GM10847 (cell line): Measurements from ENCODE around the gene PDGFD.

Experiments used
- POLR2A ChIP-seq: IDR thresholded peaks from 2 replicates; pipeline ENCODE4 v1.6.1; 2011; ENCODE audit not compliant: insufficient read length; ENCODE audit errors: extremely low read depth

The PDGFD gene

DNA sequence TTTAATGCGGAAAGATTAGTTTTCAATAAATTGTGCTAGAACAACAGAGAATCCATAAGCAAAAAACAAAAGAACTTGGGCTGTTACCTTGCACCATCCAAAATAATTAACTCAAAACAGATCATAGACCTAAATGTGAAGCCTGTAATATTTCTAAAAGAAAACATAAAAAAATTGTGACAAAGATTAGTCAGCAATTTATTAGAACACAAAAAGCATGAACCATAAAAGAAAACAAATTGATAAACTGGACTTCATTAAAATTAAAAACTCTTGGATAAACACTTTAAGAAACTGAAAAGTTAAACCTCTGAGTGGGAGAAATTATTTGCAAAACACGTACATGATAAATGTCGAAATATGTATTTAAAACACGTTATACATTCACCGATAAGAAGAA is 106.0 kb downstream of the PDGFD start:
- no peak for TF ChIP-seq POLR2A

DNA sequence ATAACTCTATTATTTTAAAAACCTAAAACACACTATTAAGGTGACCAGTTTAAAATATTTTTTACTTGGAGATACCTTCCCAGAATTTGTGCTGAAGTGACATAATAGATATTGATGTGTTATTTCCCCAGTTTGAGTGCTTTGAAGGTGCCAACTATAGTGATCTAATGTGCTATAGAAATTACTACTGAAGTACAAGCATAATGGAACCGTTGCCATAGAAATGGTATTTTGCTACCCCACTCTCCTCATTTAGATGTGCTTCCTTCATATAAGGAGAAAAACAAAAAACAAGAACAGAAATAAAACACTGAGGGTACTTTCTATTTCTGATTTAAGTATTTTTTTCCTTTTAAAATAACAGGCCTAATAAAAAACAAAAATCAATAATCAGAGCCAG is 108.4 kb downstream of the PDGFD start:
- TF ChIP-seq POLR2A = no peak

DNA sequence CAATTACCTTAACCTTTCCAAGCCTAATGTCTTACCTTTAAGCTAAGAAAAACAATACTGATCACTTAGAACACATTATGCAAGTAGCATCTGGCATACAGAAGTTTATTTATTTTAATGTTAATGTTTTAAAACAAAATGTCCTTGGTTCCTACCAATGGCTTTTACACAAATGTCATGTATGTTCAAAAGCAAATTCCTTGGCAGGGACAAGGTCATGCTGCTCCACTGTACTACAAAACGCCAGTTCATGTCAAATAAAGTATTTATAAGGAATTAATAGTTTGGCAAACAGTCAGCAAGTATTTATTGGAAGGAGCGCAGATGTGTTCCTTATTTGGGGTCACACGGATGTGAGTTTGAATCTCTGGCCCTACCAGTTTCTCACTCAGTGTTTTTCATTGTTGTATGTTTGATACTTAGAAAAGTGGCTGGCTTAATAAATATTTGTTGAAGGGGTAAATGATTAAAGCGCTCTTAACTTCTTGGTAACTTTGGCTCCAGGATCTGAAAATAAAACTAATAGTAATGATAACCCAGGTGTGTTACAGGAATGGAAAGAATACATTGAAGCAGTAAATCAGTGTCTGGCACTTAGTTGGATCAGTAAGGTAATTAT is 108.9 kb downstream of the PDGFD start:
- no peak for TF ChIP-seq POLR2A

DNA sequence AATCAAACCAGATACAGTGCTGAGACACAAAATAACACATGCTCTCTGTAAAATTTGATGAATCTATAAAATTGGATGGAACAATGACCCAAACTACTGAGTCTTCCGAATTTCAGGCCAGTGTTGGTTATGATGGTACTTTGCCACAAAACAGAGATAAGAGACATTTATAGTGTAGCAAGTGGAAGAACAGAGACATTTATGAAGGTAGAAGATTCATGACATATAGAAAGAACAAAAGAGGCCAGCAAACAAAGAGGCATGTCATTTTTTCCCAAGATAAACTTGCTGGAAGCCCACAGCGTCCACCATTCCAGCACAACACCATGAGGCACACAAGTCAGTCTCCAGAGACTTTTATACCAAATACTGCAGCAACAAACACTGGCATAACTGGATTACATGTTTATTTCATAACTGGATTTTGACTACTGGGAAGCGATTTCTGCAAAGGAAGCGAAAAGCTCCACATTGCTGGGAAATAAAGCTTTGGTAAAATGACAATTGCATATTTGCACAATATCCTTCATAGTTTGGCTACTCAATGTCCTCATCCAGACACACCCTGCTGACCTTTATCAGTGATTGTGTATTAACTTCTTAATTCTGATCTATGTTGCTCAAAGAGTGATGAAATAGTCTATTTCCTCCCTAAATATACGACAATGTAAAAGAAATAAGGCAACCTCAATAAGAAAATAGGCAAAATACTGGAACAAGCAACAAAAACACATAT is 110.0 kb downstream of the PDGFD start:
- TF ChIP-seq POLR2A = no peak

DNA sequence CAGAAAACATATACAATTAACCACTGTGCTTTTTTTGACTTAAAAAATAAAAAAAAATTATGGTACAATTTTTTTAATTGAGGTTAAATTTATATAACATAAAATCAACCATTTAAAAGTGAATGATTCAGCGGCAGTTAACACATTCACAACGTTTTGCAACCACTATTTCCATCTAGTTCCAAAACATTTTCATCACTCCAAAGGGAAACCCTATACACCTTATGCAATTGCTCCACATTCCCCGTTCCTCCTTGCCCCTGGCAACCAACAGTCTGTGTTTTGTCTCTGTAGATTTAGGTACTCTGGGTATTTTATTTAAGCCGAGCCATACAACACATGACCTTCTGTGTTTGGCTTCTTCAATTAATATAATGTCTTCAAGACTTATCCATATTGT is 112.2 kb downstream of the PDGFD start:
- TF ChIP-seq POLR2A = no peak

DNA sequence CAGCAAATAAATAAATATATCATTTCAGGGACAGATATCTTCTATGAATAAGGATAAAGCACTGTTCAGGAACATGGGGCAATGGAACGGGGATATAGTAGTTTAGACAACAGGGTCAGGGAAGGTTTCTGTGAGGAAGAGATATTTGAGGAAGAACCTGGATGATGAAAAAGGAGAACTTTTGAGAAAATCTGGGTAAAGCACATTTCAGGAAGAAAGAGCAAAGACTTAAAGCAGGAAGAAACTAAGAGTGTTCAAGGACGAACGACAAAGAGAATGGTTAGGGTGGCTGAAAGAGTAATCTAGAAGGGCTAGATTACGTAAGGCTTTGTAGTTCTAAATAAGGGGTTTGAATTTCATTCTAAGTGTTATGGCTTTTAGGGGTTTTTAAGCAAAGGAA is 114.8 kb downstream of the PDGFD start:
- no peak for TF ChIP-seq POLR2A

DNA sequence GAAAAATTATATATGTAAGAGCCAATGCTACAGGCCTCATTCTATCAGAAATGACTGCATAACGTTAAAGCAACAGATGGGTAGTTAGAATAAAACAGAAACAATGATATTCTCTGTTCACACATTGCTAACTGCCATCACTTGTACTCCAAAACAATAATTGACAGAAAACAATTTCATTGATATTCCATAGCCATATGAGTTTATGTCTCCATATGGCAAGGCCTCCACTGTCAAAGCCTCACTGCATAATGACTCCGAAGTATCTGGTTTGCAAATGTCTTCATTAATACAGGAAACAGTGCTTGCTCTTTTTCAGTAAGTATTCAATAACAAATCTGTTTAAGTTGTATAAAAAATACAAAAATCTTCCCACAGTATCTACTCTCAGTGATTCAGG is 117.6 kb downstream of the PDGFD start:
- no peak for TF ChIP-seq POLR2A

DNA sequence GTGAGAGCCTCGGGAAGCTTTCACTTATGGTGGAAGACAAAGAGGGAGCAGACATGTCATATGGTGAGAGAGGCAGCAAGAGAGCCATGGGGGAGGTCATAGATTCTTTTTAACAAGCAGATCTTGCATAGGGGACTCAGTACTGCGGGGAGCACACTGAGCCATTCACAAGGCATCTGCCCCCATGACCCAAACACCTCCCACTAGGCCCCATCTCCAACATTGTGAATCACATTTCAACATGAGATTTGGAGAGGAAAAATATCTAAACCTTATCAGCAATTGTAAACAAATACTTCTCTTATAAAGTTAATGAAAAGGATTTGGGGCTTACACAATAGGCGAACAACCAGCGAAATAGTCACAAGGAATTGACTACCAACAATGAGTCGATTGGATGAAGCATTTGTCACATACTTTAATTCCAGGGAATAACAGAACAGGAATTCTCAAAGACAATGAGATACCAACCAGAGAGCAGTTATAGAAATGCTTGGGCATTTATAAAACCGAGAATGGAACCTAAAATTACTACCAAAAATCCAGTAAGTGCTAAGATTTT is 120.2 kb downstream of the PDGFD start:
- TF ChIP-seq POLR2A = no peak

DNA sequence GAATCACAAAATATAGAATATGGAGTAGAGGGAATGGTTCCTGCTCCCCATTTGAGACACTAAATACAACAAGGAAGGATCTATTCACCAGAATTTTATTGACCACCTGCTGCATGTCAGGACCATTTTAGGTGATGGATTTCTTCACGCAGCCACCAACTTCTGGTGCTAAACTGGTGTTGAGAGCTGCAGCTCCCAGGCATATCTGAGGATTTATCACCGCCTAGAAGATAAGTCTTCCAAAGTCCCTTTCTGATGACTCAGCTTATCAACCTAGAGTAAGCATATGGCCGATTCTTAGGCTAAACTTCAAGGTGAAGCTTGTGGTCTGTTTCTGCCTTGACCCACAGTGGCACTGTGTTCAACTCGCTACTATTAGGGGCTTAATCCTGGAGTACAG is 120.8 kb downstream of the PDGFD start:
- no peak for TF ChIP-seq POLR2A

DNA sequence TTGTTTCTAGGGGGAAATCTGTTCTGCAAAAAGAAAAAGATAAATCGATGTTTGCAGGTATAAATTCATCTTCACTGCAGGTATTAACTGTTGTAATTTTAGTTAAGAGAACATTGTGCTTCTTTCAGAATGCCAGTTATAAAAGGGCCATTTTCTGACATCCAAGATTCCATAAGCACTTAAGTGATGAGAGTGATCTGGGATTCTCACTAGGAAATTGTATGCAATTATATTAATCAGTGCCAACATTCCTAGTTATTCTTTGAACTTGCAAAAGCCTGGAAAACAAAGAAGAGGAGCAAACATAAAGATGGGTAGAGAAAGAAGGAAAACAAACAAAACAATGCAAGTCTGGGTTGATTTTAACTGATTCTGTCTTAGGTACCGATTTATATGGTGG is 122.2 kb downstream of the PDGFD start:
- no peak for TF ChIP-seq POLR2A

DNA sequence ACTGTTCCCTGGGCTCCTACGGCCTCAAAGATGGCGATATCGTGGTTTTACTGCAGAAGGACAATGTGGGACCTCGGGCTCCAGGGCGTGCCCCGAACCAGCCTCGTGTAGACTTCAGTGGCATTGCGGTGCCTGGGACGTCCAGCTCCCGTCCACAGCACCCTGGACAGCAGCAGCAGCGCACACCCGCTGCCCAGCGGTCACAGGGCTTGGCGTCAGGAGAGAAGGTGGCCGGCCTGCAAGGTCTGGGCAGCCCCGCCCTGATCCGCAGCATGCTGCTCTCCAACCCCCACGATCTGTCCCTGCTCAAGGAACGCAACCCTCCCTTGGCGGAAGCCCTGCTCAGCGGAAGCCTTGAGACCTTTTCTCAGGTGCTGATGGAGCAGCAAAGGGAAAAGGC is 127.0 kb downstream of the PDGFD start:
- no peak for TF ChIP-seq POLR2A

DNA sequence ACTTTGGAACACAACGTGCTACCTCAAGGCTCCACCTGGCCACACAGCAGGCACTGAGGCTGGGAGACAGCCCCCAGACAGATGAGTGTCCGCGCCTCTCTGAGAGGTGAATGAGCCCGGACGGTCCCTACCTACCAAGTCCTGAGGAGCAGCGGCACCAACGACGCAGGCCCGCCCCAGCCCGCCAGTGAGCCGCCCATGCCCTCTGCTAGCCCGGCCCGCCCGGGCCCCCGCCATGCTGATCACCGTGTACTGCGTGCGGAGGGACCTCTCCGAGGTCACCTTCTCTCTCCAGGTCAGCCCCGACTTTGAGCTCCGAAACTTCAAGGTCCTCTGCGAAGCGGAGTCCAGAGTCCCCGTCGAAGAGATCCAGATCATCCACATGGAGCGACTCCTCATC is 127.4 kb downstream of the PDGFD start, which contains the start of gene DDI1:
DDI1 (plus strand) TSS at position 53 of the 400 bp plus-strand sequence; CDS start at position 236, 183 bp downstream.
- no peak for TF ChIP-seq POLR2A

DNA sequence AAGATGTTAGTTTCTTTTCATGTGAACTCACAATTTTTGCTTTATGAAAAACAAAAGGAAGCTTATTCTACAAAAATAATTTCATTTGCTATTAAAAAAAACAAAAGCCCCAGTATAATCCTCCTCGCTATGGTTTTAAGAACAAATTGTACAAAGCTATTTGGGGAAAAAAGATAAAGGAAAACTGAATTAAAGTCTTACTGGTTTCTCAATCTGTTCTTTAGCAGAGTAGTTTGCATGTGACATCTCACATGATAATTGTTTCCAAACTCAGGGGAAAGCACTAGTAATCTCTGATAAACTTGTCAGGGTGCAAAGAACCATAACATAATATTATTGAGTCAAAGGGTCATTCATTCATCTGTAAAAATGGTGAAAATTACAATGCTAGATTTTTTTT is 130.4 kb downstream of the PDGFD start:
- no peak for TF ChIP-seq POLR2A

DNA sequence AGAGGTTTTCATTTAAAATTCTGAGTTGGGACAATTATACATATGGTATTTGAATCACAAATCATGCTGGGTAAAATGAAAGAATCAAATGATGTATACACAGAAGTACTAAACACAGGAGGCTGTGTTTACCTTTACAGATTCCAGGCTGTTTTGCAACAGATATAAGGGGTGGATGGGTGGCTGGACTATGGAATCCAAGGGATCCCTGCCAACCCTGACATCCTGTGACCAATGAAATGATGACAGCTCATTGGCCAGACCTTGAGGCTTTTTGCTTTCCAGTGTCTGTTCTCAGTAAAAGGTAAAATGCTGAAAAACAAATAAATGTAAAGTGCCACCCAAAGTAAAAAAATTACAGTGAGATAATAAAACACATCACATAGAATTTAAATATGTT is 130.8 kb downstream of the PDGFD start:
- TF ChIP-seq POLR2A = no peak

DNA sequence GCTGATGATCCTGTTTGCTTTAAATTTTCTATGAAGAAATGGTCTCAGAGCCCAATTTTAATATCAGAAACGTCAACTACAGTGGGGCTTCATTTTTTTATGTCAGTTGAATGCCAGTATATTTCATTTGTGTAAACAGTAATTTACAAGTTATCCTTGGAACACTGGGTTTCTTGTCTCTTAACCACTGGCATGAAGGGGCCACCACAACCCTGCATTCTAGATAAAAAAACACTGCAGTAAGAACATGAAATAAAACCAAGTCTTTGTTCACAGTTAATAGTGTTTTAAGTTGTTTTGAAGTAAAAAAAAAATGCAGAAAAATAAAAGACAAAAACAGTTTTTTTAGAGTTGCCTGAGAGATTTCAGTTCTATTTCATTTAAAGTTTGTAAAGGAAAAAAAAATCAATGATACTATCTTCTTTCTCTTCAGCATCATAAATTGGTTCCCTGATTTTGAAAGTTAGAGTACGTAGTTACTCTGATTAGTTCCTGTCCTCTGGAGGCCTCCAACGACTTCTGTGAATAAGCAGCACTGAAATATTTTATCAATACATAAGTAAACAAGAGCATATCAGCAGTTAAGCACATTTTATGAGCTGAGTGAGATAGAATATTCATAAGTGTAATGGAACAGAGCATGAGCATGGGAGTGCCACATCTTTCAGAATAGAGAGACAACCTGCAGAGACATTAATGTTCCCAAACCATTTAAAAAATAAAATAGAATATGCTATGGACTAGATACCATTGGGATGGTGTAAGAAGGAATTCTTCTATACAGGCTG is 135.3 kb downstream of the PDGFD start:
- no peak for TF ChIP-seq POLR2A

DNA sequence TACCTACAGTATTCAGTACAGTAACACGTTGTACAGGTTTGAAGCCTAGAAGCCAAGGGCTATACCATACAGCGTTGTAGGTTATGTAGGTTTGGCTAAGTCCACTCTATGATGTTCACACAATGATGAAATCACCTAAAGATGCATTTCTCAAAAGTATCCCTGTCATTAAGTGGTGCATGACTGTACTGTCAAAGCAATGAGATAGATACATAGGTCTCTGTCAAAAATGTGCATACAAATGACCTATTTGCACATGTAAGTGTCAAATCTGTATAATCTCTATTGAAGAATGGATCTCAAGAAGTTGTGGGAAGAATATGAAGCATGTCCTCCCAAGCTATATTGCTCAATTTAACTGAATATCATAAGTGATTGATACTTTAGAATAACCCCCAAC is 139.4 kb downstream of the PDGFD start:
- TF ChIP-seq POLR2A = no peak
